GM21723 (cell line): ENCODE measurements around the gene RUNDC3A.
"Not testable (repeated sequence)": the region's sequence is repeated elsewhere in the genome, so short reads cannot be mapped to it uniquely, and the experiment has no call there.

ENCODE experiments used
- ATAC-seq: cut with Tn5 transposase; IDR thresholded peaks from one replicate; pipeline ENCODE4 v1.9.1; 2021; ENCODE audit warnings: mild to moderate bottlenecking, moderate library complexity; ENCODE audit not compliant: unreplicated experiment

RUNDC3A gene

DNA sequence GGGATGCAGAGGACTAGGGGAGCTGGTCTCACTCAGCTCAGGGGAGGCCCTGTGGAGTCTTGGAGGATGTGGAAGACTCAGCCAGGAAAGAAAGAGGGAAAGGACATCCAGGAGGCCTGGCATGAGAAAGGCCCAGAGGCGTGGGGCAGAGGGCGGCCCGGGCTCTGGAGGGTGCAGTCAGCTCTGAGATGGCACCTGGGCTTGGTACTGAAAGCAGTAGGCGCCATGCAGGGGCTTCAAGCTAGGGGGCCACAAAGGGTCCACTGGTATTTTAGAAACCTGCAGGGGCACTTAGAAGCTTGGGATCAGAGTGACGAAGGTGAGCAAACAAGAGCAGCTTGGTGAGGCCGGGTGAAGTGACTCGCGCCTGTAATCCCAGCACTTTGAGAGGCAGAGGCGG is 49.7 kb downstream of the RUNDC3A start:
- ATAC-seq = no peak

DNA sequence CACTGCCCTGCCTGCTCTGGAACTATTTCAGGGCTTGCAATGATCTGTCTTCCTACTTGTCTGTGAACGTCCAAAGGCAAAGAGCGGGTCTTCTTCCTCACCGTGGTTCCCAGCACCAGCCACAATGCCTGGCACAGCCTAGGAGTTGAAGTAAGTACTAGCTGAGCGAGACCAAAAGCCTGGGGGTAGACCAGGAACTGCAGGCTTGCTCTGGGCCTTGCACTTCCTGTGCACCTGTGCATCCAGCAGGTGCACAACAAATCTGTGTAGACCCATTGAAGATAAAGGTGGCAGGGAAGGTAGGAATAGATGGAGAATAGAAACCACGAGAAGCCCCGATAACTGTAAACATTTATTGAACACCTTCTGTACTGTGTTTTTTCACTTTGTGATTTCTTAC is 50.6 kb downstream of the RUNDC3A start:
- no peak for ATAC-seq

DNA sequence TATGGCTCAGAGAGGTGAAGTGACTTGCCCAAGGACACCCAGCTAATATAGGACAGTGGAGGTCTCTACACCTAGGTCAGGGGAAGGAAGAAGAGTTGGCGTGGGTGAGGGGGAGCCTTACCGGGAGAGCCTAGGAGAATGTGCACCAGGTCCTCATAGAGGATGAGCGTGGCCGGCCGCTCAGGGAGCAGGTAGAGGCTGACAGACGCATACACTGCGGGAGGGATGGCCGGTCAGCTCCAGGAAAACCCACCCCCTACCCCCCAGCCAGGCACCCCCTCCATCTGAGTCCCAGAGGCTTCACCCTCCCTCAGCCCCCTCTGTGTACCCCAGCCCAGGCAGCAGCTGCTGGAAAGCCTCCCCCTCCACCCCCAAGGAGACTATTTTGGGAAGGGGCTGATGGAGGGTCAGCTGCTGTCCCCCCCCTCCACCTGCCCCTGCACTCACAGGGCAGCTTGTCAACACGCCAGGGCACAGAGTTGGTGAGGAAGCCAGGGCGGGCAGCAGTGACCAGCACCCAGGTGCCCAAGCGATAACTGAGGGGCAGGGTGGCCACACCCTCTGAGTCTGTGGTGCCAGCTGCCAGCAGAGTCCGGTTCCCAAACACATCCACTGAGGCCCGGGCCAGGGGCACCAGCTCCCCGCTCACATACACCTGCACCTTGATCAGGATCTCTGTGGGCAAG is 51.2 kb downstream of the RUNDC3A start:
- ATAC-seq = no peak

DNA sequence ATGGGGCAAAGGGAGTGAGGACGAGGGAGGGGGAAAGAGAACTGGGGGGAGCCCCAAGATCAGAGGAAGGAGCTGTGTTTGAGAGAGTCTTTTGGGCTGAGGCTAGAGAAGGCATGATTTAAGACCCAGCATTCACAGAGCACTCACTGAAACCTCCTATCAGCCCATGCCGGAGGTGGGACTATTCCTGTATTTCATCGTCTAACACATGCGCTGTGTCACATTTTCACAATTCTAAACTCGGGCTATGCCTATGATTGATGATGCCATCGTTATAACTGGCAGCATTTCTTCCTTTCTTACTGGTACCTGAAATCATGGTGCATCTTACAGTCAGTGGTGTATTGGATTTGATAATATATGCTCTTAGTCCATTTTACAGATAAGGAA is 51.7 kb downstream of the RUNDC3A start:
- no peak for ATAC-seq

DNA sequence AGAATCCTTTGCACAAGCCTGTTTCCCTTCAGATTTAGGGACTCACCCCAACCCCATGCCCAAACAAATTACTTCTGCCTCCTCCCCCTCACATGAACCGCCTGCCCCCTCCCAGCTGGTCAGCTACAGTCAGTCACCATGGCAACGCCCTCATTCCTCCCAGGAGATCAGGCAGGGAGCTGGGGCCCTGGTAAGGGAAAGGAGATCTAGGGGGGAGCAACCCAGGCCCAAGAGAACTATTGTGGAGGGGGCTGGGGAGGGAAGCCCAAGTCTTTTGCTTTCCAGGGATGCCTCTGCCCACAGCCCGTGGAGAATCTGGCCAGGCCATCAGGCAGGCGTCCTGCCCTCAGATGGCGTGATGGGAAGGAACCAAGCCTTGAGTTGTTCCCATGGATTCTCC is 52.4 kb downstream of the RUNDC3A start:
- ATAC-seq = no peak

DNA sequence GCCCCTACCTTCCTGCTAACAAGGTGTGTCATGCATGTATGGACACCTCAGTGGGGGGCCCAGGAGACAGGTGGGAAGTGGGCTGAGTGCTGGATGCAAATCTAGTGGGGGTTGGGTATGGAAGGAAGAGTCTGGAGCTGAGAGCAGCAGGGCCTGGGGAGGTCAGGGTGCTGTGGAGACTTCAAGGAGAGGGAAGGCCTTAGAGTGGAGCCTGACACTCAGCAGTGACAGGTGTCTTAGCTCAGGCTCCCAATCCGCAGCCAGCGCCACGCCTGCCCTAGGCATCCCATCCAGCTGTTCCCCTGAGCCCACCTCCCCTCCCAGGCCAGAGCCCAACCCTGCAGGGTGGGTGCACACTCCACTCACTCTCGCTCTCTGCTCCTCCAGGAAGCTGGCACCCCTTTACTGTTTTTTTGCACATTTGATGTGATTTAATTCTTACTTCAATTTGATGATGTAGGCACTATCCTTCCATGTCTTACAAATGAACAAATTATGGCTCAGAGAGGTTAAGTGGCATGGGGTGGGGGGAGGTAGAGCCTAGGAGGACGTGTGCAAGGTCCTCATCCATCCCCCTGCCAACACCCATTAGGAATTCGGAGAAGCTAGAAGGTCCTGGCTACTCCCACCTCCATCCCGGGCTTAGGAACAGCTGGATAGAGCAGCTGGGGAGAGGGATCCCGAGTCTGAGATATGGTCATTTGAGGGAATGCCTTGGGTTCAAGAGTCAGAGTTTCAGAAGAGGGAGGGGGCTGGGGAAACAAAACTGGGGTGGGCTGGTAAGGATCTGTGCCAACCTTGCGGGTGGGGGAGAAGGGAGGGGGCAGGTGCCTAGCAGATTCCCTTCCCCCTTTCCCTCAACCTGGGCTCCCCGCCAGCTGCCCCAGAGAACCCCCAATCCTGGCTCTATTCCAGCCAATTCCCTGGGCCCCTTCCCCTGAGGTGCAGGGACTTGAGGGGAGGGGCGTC is 53.2 kb downstream of the RUNDC3A start:
- ATAC-seq = no peak

DNA sequence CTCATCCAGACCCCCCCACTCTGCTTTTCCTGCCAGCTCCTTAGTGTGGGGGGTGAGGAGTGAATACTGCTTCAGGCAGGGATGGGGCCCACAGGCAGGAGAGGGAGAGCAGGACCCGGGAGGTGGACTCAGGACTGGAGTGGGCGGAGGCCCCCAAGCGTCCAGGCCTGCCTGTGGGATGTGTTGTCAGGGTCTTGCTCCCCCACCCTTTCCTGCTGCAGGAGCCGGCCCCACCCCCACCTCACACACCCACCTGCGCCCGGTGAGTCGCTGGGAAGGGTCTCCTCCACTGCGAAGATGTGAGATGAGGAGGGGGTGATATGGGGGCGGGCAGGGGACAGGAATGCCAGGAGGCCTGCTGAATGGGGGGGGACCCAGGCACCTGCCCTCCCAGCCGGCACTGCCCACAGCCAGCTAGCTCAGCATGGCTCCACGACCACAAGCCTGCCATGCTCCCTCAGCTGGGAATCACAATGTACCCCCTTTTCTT is 54.1 kb downstream of the RUNDC3A start:
- ATAC-seq = no peak

DNA sequence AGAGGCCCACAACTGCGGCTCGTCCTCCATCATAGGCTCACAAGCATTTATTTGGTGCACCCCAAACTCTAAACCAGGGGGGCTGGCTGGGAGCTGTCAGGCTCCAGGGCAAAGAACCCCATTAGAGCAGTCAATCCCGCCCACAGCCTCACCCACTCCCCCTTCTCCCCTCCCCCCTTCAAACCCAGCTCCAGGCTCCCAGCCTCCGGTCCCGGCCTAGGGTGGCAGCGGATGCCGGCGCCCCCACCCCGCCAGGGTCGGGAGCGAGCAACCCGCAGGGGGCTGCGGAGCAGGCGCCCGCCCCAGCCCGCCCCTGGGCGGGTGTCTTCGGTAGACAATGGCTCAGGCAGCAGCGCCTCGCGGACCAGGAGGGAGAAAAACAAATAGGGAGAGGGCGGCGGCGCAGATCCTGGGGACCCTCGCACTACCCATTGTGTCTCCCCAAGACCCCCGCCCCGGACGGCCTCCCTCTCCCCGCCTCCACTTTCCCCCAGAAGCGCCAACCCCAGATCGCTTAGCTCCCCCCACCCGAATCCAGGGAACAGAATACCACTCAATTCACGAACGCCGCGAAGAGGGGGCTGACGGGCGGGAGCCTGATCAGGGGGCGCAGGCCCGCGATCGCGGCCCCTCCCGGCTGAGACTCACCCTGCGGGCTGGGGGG is 54.7 kb downstream of the RUNDC3A start:
- no peak for ATAC-seq

DNA sequence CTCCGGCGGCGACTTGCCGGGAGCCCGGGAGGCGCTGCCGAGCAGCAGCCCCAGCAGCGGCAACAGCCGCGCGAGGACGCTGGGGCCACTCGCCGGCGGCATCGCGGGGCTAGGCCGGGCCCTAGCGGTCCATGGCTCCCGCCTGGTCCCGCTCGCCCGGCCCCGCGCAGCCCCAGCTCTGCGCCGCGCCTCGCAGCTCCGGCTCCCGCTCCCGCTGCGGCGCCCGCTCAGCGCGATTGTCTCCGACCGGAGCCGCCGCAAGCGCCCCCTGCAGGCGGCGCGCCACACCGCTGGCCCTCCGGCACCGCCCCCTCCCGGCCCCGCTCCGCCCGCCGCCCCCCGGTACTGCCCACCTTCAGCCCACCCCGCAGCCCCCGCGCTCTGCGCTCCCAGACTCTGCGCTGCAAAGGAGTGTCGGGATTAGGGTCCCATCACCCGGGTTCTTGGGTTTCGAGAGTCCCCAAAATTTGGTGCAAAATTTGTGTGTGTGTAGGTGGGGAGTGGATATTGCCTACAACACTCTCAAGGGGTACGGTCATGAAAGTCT is 55.3 kb downstream of the RUNDC3A start, which contains the start of gene FAM171A2:
Gene FAM171A2, minus strand, starts transcription at position 241 of the 547 bp plus-strand sequence. Its CDS starts 139 bp downstream, at position 102.
- no peak for ATAC-seq

DNA sequence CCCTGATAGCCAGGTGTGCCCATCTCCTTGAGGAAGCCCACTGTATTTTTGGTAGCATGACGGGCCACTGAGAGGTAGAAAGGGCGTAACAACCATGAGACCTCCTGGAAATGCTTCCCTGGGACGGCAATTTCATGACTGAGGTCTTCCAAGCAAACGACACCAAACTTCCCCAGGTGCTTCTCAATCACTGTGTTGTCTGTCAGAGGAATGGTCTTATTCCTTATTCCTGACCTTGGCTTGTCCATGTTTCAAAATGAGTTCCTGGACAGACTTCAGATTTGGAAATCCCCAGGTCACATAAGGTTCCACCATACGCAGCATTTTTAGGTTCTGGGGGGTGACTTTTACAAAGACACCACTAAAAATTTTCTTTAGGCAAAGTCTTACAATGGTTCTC is 56.6 kb downstream of the RUNDC3A start:
- not testable (repeated sequence) for ATAC-seq

DNA sequence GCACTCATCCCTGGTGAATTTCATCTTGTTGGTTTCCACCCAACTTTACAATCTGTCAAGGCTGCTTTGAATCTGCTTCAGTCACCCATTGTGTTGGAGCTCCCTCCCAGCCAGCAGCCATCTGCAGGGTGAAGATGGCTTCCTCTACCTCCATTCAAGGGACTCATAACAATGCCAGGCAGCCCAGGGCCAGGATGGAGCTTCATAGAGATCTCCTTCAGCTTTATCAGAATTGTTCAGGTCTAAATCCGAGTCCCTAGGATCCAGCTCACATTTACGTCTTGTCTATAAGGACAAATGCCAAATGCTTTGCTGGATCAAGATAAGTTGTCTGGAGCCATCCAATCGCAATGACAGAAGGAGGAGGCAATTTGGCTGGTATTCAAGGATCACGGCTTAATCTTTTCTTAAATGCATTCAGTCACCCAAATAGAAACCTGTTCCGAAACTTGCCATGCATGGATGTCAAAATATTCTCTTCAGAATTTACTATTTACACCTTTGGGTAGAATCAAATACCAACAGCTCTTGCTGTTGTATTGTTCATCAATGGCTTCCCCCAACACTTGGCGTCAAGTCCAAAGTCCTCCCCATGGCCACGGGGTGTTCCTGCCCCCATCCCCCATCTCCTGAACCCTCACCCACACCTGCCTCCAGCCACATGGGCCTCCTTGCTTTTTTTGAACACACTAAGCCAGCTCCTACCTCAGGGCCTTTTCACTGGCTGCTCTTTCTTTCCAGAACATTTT is 59.0 kb downstream of the RUNDC3A start:
- no peak for ATAC-seq
